Upper lobe of right lung (tissue), 1 donor: ENCODE measurements around the gene SLC51B. TPM values are rescaled to one million over a fixed set of nuclear protein-coding genes. Genes with fewer than 3 reads are reported as not detected.

Experiments used
- ATAC-seq: fragments of 200-7000 bp; cut with Tn5 transposase; one replicate; pipeline ENCODE4 v1.9.1; 2020; ENCODE audit warnings: mild to moderate bottlenecking, moderate library complexity
- DNase-seq: peaks from one replicate; pipeline ENCODE4 v3.0.0-alpha.2; 2020
- H3K27ac ChIP-seq: fragments of 200-600 bp; one replicate; pipeline ENCODE4 v1.8.0; 2022
- H3K27me3 ChIP-seq: fragments of 200-600 bp; one replicate; pipeline ENCODE4 v1.8.0; 2022; ENCODE audit warnings: mild to moderate bottlenecking
- H3K36me3 ChIP-seq: fragments of 200-600 bp; one replicate; pipeline ENCODE4 v1.8.0; 2022
- H3K4me1 ChIP-seq: fragments of 200-600 bp; one replicate; pipeline ENCODE4 v1.8.0; 2022
- H3K4me3 ChIP-seq: fragments of 200-600 bp; one replicate; pipeline ENCODE4 v1.8.0; 2022; ENCODE audit warnings: mild to moderate bottlenecking
- H3K9me3 ChIP-seq: fragments of 200-600 bp; one replicate; pipeline ENCODE4 v1.8.0; 2022
- CTCF ChIP-seq: fragments of 200-600 bp; IDR thresholded peaks from one replicate; pipeline ENCODE4 v1.8.0; 2022; ENCODE audit warnings: antibody characterized with exemption
- intact Hi-C: fragments of 100-400 bp; cut with DNase I; formaldehyde crosslinking; loops from one replicate; pipeline ENCODE4 v1.11.0; 2022
- total RNA-seq: library from RNA; stranded (reverse); fragmentation: NEBNext Ultra II Directional; extraction: Animal tissue kit (Norgen Biotek cat#: 25700); gene quantifications from one replicate; pipeline ENCODE4 v1.2.1, GENCODE V29; 2021
- donor health status: DM: no; HTN: yes; CAD: no; lungs with severe emphysema.

SLC51B gene
- total RNA-seq, 1 donor from 2014 or later, result 3.8 TPM

- Histone ChIP-seq H3K4me3 (no peak overlapping the region), H3K36me3 (peaks cover 6% of the 10 kb centered on the region), H3K27ac (no peak overlapping the region), H3K4me1 (peaks cover 18% of the 10 kb centered on the region), H3K9me3 (no peaks in the 10 kb centered on the region), H3K27me3 (no peaks in the 10 kb centered on the region)
- no peak for TF ChIP-seq CTCF
- ATAC-seq, result no peak
- DNase-seq, result no peak
- intact Hi-C loops, result no loop called here
These were observed 12.4 kb downstream of the SLC51B start for GRCh38 chr15:65057549-65057940.

GRCh38 chr15:65058394-65059368, 13.5 kb downstream of the SLC51B start:
- intact Hi-C loops, result no loop called here
- Histone ChIP-seq H3K27ac (no peak overlapping the region), H3K4me3 (no peak overlapping the region), H3K36me3 (peaks cover 6% of the 10 kb centered on the region), H3K9me3 (no peaks in the 10 kb centered on the region), H3K4me1 (peaks cover 18% of the 10 kb centered on the region), H3K27me3 (no peaks in the 10 kb centered on the region)
- TF ChIP-seq CTCF, result no peak
- no peak for DNase-seq
- ATAC-seq, result no peak

GRCh38 chr15:65059369-65059750, 14.2 kb downstream of the SLC51B start:
- DNase-seq (no peak), ATAC-seq (no peak)
- Histone ChIP-seq H3K27me3 (no peaks in the 10 kb centered on the region), H3K4me1 (peaks cover 18% of the 10 kb centered on the region), H3K27ac (no peak overlapping the region), H3K9me3 (no peaks in the 10 kb centered on the region), H3K4me3 (no peak overlapping the region), H3K36me3 (peaks cover 6% of the 10 kb centered on the region)
- TF ChIP-seq CTCF, result no peak
- intact Hi-C loops, result no loop called here

GRCh38 chr15:65059931-65060596, 14.9 kb downstream of the SLC51B start:
- H3K27me3 ChIP-seq, result no peaks in the 10 kb centered on the region
- H3K27ac ChIP-seq, result peak overlapping the region; percentile 42
- intact Hi-C loops, result no loop called here
- H3K4me1 ChIP-seq, result peaks cover 12% of the 10 kb centered on the region
- DNase-seq (no peak), ATAC-seq (no peak)
- peaks cover 6% of the 10 kb centered on the region for H3K36me3 ChIP-seq
- no peak overlapping the region for H3K4me3 ChIP-seq
- no peak for TF ChIP-seq CTCF
- H3K9me3 ChIP-seq, result no peaks in the 10 kb centered on the region

GRCh38 chr15:65060641-65061397, 15.6 kb downstream of the SLC51B start:
- no peak for TF ChIP-seq CTCF
- ATAC-seq (no peak), DNase-seq (no peak)
- no peaks in the 10 kb centered on the region for H3K27me3 ChIP-seq
- peaks cover 6% of the 10 kb centered on the region for H3K4me1 ChIP-seq
- peaks cover 6% of the 10 kb centered on the region for H3K36me3 ChIP-seq
- no peaks in the 10 kb centered on the region for H3K9me3 ChIP-seq
- peak overlapping the region; percentile 42 for H3K27ac ChIP-seq
- no peak overlapping the region for H3K4me3 ChIP-seq
- intact Hi-C loops, result no loop called here
